Measurements from ENCODE around the gene RUVBL1.

RUVBL1 gene

GRCh38 chr3:128060473-128061381 lies 62.9 kb downstream of the RUVBL1 start:
- peak overlapping the region; percentile 43 for H3K27ac Mint-ChIP-seq
- TF ChIP-seq CTCF (IDR thresholded peaks at IDR 0.05) = no peak
- DNase-seq = no peak
- no peaks in the 10 kb centered on the region for H3K9me3 Mint-ChIP-seq
- H3K4me3 Mint-ChIP-seq = no peak overlapping the region
- H3K36me3 Mint-ChIP-seq (ENCODE audit: low read depth) = peaks cover 85% of the 10 kb centered on the region
- H3K27me3 Mint-ChIP-seq (ENCODE audit: low read depth, poor library complexity) = no peaks in the 10 kb centered on the region
- no peaks in the 10 kb centered on the region for H3K4me1 Mint-ChIP-seq

- H3K36me3 Mint-ChIP-seq (ENCODE audit: low read depth) = peaks cover 56% of the 10 kb centered on the region
- H3K4me3 Mint-ChIP-seq = no peak overlapping the region
- DNase-seq = no peak
- TF ChIP-seq CTCF (IDR thresholded peaks at IDR 0.05) = no peak
- peaks cover 36% of the 10 kb centered on the region for H3K4me1 Mint-ChIP-seq
- H3K9me3 Mint-ChIP-seq = no peaks in the 10 kb centered on the region
- no peaks in the 10 kb centered on the region for H3K27me3 Mint-ChIP-seq (ENCODE audit: low read depth, poor library complexity)
- no peak overlapping the region for H3K27ac Mint-ChIP-seq
Observed at GRCh38 chr3:128056258-128056657, 67.4 kb downstream of the RUVBL1 start.

- Mint-ChIP-seq H3K9me3 (no peaks in the 10 kb centered on the region), H3K4me1 (peaks cover 41% of the 10 kb centered on the region)
Observed at GRCh38 chr3:128054367-128054766, 69.2 kb downstream of the RUVBL1 start.

GRCh38 chr3:128053614-128054013 lies 70.0 kb downstream of the RUVBL1 start:
- peaks cover 41% of the 10 kb centered on the region for H3K4me1 Mint-ChIP-seq
- peaks cover 4% of the 10 kb centered on the region for H3K27me3 Mint-ChIP-seq (ENCODE audit: low read depth, poor library complexity)
- H3K4me3 Mint-ChIP-seq = peak overlapping the region; percentile 94
- no peak for TF ChIP-seq CTCF (IDR thresholded peaks at IDR 0.05)
- peaks cover 31% of the 10 kb centered on the region for H3K36me3 Mint-ChIP-seq (ENCODE audit: low read depth)
- H3K27ac Mint-ChIP-seq = no peak overlapping the region
- no peak for DNase-seq
- H3K9me3 Mint-ChIP-seq = no peaks in the 10 kb centered on the region

More at GRCh38 chr3:128054367-128054766, 69.2 kb downstream of the RUVBL1 start:
- H3K27ac Mint-ChIP-seq = no peak overlapping the region
- peak overlapping the region; percentile 94 for H3K4me3 Mint-ChIP-seq
- TF ChIP-seq CTCF (IDR thresholded peaks at IDR 0.05) = no peak
- no peaks in the 10 kb centered on the region for H3K27me3 Mint-ChIP-seq (ENCODE audit: low read depth, poor library complexity)
- peaks cover 39% of the 10 kb centered on the region for H3K36me3 Mint-ChIP-seq (ENCODE audit: low read depth)
- DNase-seq = no peak

GRCh38 chr3:128052595-128053351 lies 70.8 kb downstream of the RUVBL1 start:
- Mint-ChIP-seq H3K4me3 (peak overlapping the region; percentile 94), H3K27ac (peak overlapping the region; percentile 98), H3K27me3 (ENCODE audit: low read depth, poor library complexity) (peaks cover 13% of the 10 kb centered on the region), H3K4me1 (peaks cover 41% of the 10 kb centered on the region), H3K36me3 (ENCODE audit: low read depth) (peaks cover 31% of the 10 kb centered on the region), H3K9me3 (no peaks in the 10 kb centered on the region)
- no peak for DNase-seq
- no peak for TF ChIP-seq CTCF (IDR thresholded peaks at IDR 0.05)

Measured in nephron progenitor cell (in vitro differentiated cells).